ENCODE data around the gene ZNF500. TPM values are rescaled to one million over a fixed set of nuclear protein-coding genes. Genes with fewer than 3 reads are reported as not detected.

Gene ZNF500
- polyA plus RNA-seq (2012; ENCODE audit: insufficient read depth, insufficient read length, low read depth), result 11.1 TPM

- peak; percentile 99 for DNase-seq
- Histone ChIP-seq H3K9me3 (no peaks in the 10 kb centered on the region), H3K27me3 (no peaks in the 10 kb centered on the region), H3K36me3 (peaks cover 10% of the 10 kb centered on the region), H3K4me1 (no peaks in the 10 kb centered on the region), H3K4me3 (ENCODE audit: low read depth, low read length) (peak within 1 kb of the TSS; percentile 89)
- TF ChIP-seq CTCF (IDR thresholded peaks at IDR 0.05; ENCODE audit: low read depth, low read length), result no peak
Measured at GRCh38 chr16:4766875-4767628, at the start of gene ZNF500. ZNF500 (minus strand) TSS chr16:4767162; CDS start chr16:4765978, 1,184 bp downstream.

- peak; percentile 11; the same call in 1 of the 2 replicates for TF ChIP-seq CTCF (IDR thresholded peaks at IDR 0.05; ENCODE audit: low read depth, low read length)
- H3K36me3 ChIP-seq, result peaks cover 72% of the 10 kb centered on the region
Measured at GRCh38 chr16:4814542-4815173, 47.7 kb upstream of the ZNF500 start.

GRCh38 chr16:4814046-4814445, 47.1 kb upstream of the ZNF500 start:
- H3K27me3 ChIP-seq, result no peaks in the 10 kb centered on the region
- no peaks in the 10 kb centered on the region for H3K4me1 ChIP-seq
- H3K9me3 ChIP-seq, result no peaks in the 10 kb centered on the region
- no peak for DNase-seq
- no peak overlapping the region for H3K4me3 ChIP-seq (ENCODE audit: low read depth, low read length)
- peaks cover 67% of the 10 kb centered on the region for H3K36me3 ChIP-seq
- no peak for TF ChIP-seq CTCF (IDR thresholded peaks at IDR 0.05; ENCODE audit: low read depth, low read length)

More at GRCh38 chr16:4814542-4815173, 47.7 kb upstream of the ZNF500 start:
- Histone ChIP-seq H3K4me1 (no peaks in the 10 kb centered on the region), H3K9me3 (no peaks in the 10 kb centered on the region), H3K27me3 (no peaks in the 10 kb centered on the region), H3K4me3 (ENCODE audit: low read depth, low read length) (no peak overlapping the region)
- DNase-seq, result no peak

GRCh38 chr16:4813251-4814003, 46.5 kb upstream of the ZNF500 start:
- no peak for DNase-seq
- H3K4me1 ChIP-seq, result no peaks in the 10 kb centered on the region
- no peaks in the 10 kb centered on the region for H3K27me3 ChIP-seq
- no peaks in the 10 kb centered on the region for H3K9me3 ChIP-seq
- no peak for TF ChIP-seq CTCF (IDR thresholded peaks at IDR 0.05; ENCODE audit: low read depth, low read length)
- peaks cover 66% of the 10 kb centered on the region for H3K36me3 ChIP-seq
- no peak overlapping the region for H3K4me3 ChIP-seq (ENCODE audit: low read depth, low read length)

- Histone ChIP-seq H3K36me3 (peaks cover 68% of the 10 kb centered on the region), H3K4me1 (no peaks in the 10 kb centered on the region), H3K9me3 (no peaks in the 10 kb centered on the region), H3K4me3 (ENCODE audit: low read depth, low read length) (no peak overlapping the region), H3K27me3 (no peaks in the 10 kb centered on the region)
- no peak for TF ChIP-seq CTCF (IDR thresholded peaks at IDR 0.05; ENCODE audit: low read depth, low read length)
- no peak for DNase-seq
Measured at GRCh38 chr16:4811773-4812172, 44.8 kb upstream of the ZNF500 start.
